ENCODE measurements around the gene NUP210.

GRCh38 chr3:13322324-13322723 is 97.8 kb downstream of the NUP210 start:
- no peak for TF ChIP-seq GATA2 (IDR thresholded peaks at IDR 0.05; ENCODE audit: low read depth, low read length)
- TF ChIP-seq GATA3 (IDR thresholded peaks at IDR 0.05; ENCODE audit: low read depth, low read length): no peak
